Activated CD8-positive, alpha-beta memory T cell treated with anti-CD3 and anti-CD28 coated beads for 48 hours (primary cell): ENCODE measurements around the gene CLEC1A.
"Not testable (repeated sequence)": the region's sequence is repeated elsewhere in the genome, so short reads cannot be mapped to it uniquely, and the experiment has no call there.

Experiments
- DNase-seq, 3 experiments: peaks; one replicate each; pipeline ENCODE4 v3.0.0-alpha.2; 2020; ENCODE audit warnings: low read depth in 2 of 3, low spot score in 2 of 3

The CLEC1A gene

GRCh38 chr12:10052193-10052913, 46.4 kb downstream of the CLEC1A start:
- no peak for DNase-seq

GRCh38 chr12:10048526-10048925, 50.3 kb downstream of the CLEC1A start:
- no peak for DNase-seq

GRCh38 chr12:10042167-10042566, 56.6 kb downstream of the CLEC1A start:
- no peak for DNase-seq

GRCh38 chr12:10033783-10034545, 64.8 kb downstream of the CLEC1A start:
- no peak for DNase-seq

GRCh38 chr12:10031771-10032175, 67.0 kb downstream of the CLEC1A start:
- DNase-seq, result no peak

- no peak for DNase-seq
Measured at GRCh38 chr12:10031321-10031720, 67.5 kb downstream of the CLEC1A start.

- DNase-seq, result no peak
Measured at GRCh38 chr12:10030446-10030845, 68.3 kb downstream of the CLEC1A start, which contains the start of gene CLEC9A. TSS of gene CLEC9A (plus strand) at chr12:10030682. CDS start at chr12:10052688, 22,006 bp downstream.

GRCh38 chr12:10027721-10028120, 71.1 kb downstream of the CLEC1A start:
- DNase-seq, result no peak

GRCh38 chr12:10027311-10027710, 71.5 kb downstream of the CLEC1A start:
- DNase-seq, result no peak

GRCh38 chr12:10026666-10027065, 72.1 kb downstream of the CLEC1A start:
- DNase-seq, result not testable (repeated sequence)

GRCh38 chr12:10025236-10025635, 73.5 kb downstream of the CLEC1A start:
- no peak for DNase-seq

GRCh38 chr12:10021342-10021741, 77.4 kb downstream of the CLEC1A start:
- no peak for DNase-seq
